Activated CD4-positive, alpha-beta memory T cell treated with anti-CD3 and anti-CD28 coated beads for 36 hours (primary cell): ENCODE results near the gene RAB25. TPM values are rescaled to one million over a fixed set of nuclear protein-coding genes. Genes with fewer than 3 reads are reported as not detected.

Experiments used
- CTCF ChIA-PET: fragments of 350-600 bp; sonication (Branson Sonifier 250); formaldehyde crosslinking; loops from one replicate; lab custom pipeline; 2021; ENCODE audit warnings: antibody characterized with exemption, inconsistent platforms; lab: Charles Lee
- POLR2A ChIA-PET: fragments of 350-600 bp; sonication (Branson Sonifier 250); formaldehyde crosslinking; loops from one replicate; lab custom pipeline; 2021; ENCODE audit warnings: antibody characterized with exemption; lab: Charles Lee
- DNase-seq: peaks from one replicate; pipeline ENCODE4 v3.0.0-alpha.2; 2020
- H3K27ac Mint-ChIP-seq: one replicate; pipeline ENCODE4 v1.8.0; 2021; ENCODE audit warnings: mixed read lengths
- H3K27me3 Mint-ChIP-seq: one replicate; pipeline ENCODE4 v1.8.0; 2021; ENCODE audit warnings: mixed read lengths
- H3K36me3 Mint-ChIP-seq: one replicate; pipeline ENCODE4 v1.8.0; 2021; ENCODE audit warnings: mixed read lengths
- H3K4me1 Mint-ChIP-seq: one replicate; pipeline ENCODE4 v1.8.0; 2021; ENCODE audit warnings: low read depth, mixed read lengths
- H3K4me3 Mint-ChIP-seq: one replicate; pipeline ENCODE4 v1.8.0; 2021; ENCODE audit warnings: mild to moderate bottlenecking, mixed read lengths
- H3K9me3 Mint-ChIP-seq: one replicate; pipeline ENCODE4 v1.8.0; 2021; ENCODE audit warnings: mixed read lengths
- intact Hi-C: fragments of 100-400 bp; cut with micrococcal nuclease; formaldehyde crosslinking; loops from one replicate; pipeline ENCODE4 v1.15.1; 2023
- total RNA-seq, 2 experiments: library from RNA; stranded (reverse); gene quantifications; one replicate each; pipeline ENCODE4 v1.2.3, GENCODE V29; 2021

The RAB25 gene
- total RNA-seq, 2 experiments from 2014 or later, result 0.52 to 0.56 TPM

DNA sequence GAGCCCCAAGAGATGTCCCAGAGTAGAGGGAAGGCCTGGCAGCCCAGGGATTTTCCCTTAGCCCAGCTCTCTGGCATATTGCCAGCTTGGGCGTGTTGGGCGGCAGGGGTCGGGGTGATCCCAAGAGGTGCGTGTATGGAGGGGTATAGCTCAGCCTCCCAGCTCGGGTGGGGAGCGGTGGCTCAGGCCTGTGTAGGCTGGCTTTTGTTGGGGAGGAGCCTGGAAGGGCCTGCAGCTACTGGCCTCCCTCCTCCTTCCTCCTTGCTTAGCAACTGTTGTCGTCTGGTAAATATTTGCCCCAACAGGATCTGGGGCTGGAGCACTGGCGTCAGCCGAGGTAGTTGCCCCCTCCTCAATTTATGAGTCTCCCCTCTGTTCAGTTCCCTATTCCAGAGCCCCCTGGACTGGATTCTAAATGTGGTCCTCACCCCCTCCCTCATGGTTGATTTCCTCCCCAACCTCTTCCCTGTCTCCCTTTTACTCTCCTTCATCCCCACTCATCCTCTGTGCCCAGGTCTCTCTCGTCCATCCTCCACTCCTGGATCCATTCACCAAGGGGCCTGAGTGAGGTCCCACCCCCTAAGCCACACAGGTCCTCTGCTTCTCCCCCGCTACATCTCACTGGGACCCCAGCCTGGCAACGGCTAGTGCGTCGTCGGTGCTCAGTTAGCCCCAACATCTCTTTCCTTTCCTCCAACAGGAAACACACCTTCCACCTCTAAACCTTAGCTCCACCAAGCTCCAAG is 43.3 kb downstream of the RAB25 start:
- H3K4me3 Mint-ChIP-seq, result peak overlapping the region; percentile 33
- H3K4me1 Mint-ChIP-seq, result peaks cover 66% of the 10 kb centered on the region
- peak overlapping the region; percentile 93 for H3K27ac Mint-ChIP-seq
- ChIA-PET CTCF (interaction anchor here (1.0 to 20.9 kb wide), 3 partner anchors 8 to 109 kb away, joined by 3 to 1097 read pairs (median 5); partner anchors contain the start of genes LMNA and PMF1), POLR2A (interaction anchor here (1.0 to 5.5 kb wide), 4 partner anchors 8 to 119 kb away, joined by 3 to 55 read pairs (median 23); partner anchors contain the start of gene LMNA)
- intact Hi-C loops, result no loop called here
- peak; percentile 74 for DNase-seq
- H3K36me3 Mint-ChIP-seq, result no peaks in the 10 kb centered on the region
- H3K9me3 Mint-ChIP-seq, result no peaks in the 10 kb centered on the region
- H3K27me3 Mint-ChIP-seq, result no peaks in the 10 kb centered on the region

DNA sequence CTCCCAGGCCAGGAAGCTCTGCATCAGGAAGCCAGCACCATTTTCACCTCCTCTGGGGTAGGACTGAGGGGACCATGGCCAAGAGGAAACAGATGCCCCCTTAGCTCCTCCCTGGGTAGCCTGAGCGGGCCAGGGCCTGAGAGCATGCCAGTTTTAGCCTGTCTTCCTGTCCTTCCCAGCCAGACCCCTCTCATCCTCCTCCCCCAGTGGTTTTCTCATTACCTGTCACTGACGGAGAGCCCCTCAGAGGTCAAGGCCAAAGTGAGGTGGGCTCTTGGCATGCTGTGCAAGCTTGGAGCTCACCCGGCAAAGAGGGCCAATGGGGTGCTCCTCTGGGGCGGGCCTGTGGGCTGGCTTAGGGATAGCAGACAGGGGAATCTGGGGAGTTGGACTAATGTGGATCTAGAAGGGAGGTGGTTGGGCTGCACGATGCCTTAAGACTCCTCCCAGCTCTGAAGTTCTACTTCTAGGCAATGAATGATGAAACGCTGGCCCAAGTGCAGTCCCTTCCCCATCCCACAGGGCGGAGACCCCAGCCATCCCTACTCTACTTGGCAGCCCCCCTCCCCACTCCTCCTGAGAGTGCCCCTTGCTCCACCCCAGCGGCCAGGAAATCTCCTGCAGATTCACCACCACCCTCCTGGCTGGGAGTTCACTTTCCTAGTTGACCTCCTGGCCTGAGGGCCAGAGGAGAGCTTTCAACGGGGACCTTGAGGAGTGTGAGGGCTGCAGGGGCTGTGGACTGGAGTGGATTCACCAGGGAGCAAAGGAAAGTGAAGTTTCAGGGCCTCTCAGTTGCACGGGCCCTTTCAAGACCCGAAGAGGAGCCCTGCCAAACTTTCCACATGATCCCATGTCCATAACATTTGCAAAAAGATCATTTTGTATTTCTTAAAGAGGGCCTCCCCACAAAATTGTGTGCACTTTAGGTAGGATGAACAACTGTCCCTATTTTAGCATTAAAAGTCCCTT is 44.2 kb downstream of the RAB25 start:
- peaks cover 63% of the 10 kb centered on the region for H3K4me1 Mint-ChIP-seq

DNA sequence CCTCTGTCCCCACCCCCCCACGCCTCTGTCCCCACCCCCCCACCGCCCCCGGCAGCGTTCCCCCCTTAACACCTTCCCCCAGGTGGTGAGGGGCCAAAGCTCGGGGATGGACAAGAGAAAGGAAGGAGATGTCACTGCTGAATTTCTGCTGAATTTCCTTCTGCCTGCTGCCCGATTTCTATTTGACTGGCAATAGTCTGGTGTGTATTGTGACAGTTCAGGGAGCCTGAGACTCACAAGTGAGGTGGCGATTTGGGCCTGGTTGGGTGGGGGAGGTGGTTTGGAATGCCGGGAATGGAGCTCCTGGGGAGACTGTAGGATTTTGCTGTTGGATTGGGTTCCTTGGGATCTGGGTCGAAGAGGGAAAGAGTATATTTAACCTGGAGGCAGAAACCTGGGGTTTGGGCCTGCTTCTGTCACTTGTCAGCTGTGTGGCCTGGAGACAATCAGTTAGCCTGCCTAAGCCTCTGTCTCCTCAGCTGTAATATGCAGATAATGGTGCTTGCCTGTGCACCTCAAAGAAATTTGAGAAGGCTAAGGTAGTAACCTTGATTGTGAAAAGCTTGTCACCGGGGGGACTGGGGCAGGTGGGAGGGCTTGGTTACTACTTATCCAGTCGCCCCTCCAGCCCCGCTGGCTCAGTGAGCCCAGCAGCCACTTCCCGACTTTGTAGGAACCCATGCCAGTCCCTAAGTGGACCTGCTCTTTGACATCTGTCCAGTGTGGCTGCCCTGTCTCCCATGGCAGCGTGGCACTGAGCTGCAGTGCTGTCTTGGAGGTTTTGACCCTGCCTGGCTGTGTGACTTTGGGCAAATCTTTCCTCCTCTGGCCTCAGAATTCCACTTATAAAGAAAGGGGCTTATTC is 45.9 kb downstream of the RAB25 start:
- Mint-ChIP-seq H3K4me1 (peaks cover 53% of the 10 kb centered on the region), H3K27me3 (no peaks in the 10 kb centered on the region), H3K36me3 (no peaks in the 10 kb centered on the region), H3K9me3 (no peaks in the 10 kb centered on the region), H3K4me3 (peak overlapping the region; percentile 76), H3K27ac (peak overlapping the region; percentile 93)
- intact Hi-C loops, result loop anchor here (1.0 kb wide), 3 partner anchors 7 to 20 kb away; partner anchors contain the start of gene LMNA
- CTCF ChIA-PET, result interaction anchor here (0.9 to 20.9 kb wide), 5 partner anchors 10 to 118 kb away, joined by 3 to 1097 read pairs (median 21); partner anchors contain the start of gene LMNA
- POLR2A ChIA-PET, result interaction anchor here (0.7 to 5.5 kb wide), 9 partner anchors 8 to 346 kb away, joined by 3 to 80 read pairs (median 6); partner anchors contain the start of genes LMNA, SLC25A44 and SMG5
- DNase-seq, result no peak

More for the DNA sequence above, 44.2 kb downstream of the RAB25 start:
- Mint-ChIP-seq H3K9me3 (no peaks in the 10 kb centered on the region), H3K27me3 (no peaks in the 10 kb centered on the region), H3K27ac (peak overlapping the region; percentile 93), H3K4me3 (peak overlapping the region; percentile 76), H3K36me3 (no peaks in the 10 kb centered on the region)
- DNase-seq, result no peak
- ChIA-PET POLR2A (interaction anchor here (0.6 to 5.5 kb wide), 8 partner anchors 8 to 177 kb away, joined by 3 to 80 read pairs (median 6); partner anchors contain the start of genes LMNA and SMG5), CTCF (interaction anchor here (1.0 to 20.9 kb wide), 5 partner anchors 8 to 108 kb away, joined by 3 to 1097 read pairs (median 21); partner anchors contain the start of genes LMNA and PMF1)
- intact Hi-C loops, result no loop called here

DNA sequence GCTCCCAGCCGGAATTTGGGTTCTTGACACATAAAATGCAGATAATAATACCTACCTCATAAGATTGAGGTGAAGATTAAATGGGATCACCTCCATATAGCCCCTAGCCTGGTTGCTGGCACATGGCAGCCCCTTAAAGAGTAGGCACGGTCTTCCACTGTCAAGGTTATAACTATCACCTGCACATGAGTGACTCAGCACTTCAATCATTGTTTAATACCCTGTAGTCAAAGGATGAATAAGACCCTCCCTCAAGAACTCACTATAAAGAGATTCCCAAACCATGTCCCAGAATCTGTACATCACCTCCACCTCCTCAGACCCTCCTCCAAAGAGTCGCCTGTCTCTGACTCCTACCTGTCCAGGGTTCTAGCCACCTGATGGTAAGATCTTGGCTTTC is 47.1 kb downstream of the RAB25 start:
- no peak for DNase-seq
- Mint-ChIP-seq H3K36me3 (no peaks in the 10 kb centered on the region), H3K27me3 (no peaks in the 10 kb centered on the region), H3K4me3 (no peak overlapping the region), H3K4me1 (peaks cover 45% of the 10 kb centered on the region), H3K9me3 (no peaks in the 10 kb centered on the region), H3K27ac (peak overlapping the region; percentile 57)
- POLR2A ChIA-PET, result interaction anchor here (1.2 to 4.3 kb wide), 3 partner anchors 11 to 86 kb away, joined by 3 to 80 read pairs (median 55); partner anchors contain the start of gene SLC25A44
- CTCF ChIA-PET, result interaction anchor here (0.6 to 20.9 kb wide), 4 partner anchors 9 to 17 kb away, joined by 3 to 1097 read pairs (median 52); partner anchors contain the start of gene LMNA
- intact Hi-C loops, result no loop called here

DNA sequence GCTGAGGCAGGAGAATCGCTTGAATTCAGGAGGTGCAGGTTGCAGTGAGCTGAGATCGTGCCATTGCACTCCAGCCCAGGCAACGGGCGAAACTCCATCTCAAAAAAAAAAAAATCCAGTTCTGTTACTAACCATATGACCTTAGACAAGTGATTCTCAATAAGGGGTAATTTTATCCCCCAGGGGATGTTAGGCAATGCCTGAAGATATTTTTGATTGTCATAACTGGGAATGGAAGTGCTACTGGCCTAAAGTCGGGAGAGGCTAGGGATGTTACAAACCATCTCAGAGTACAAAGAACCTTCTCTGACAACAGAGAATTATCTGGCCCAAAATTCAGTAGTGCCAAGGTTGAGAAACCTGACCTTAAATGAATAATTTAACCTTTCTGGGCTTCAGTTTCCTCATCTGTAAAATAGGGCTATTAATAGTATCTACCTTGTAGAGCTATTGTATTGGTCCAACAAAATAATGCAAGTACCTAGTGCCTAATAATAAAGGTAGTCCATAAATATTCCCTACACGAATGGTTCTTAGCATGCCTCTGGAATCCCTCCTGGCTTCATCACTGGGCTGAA is 47.8 kb downstream of the RAB25 start:
- Mint-ChIP-seq H3K4me1 (peaks cover 41% of the 10 kb centered on the region), H3K36me3 (no peaks in the 10 kb centered on the region), H3K9me3 (no peaks in the 10 kb centered on the region), H3K4me3 (no peak overlapping the region), H3K27me3 (no peaks in the 10 kb centered on the region), H3K27ac (peak overlapping the region; percentile 42)
- ChIA-PET POLR2A (interaction anchor here (0.5 kb wide), 1 partner anchor 106 kb away, joined by 3 read pairs; no protein-coding TSS in a partner anchor), CTCF (no interaction called here)
- DNase-seq, result no peak
- intact Hi-C loops, result no loop called here

DNA sequence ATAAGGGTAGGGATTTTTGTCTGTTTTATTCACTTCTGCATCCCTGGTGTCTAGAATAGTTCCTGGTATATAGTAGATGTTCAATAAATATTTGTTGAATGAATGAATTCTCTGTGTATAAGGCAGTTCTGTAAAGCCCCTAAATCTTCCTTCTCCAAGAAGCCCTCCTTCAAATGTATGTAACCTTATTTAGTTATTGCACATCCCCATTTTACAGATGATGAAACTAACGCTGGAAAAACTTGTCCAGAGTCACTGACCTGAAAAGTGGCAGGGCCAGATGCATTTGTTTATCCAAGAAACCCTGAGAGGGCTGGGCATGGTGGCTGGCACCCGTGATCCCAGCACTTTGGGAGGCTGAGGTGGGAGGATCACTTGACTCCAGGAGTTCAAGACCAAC is 49.3 kb downstream of the RAB25 start:
- Mint-ChIP-seq H3K27ac (no peak overlapping the region), H3K4me1 (peaks cover 32% of the 10 kb centered on the region), H3K4me3 (no peak overlapping the region), H3K9me3 (no peaks in the 10 kb centered on the region), H3K36me3 (peaks cover 2% of the 10 kb centered on the region), H3K27me3 (no peaks in the 10 kb centered on the region)
- intact Hi-C loops, result no loop called here
- ChIA-PET POLR2A (no interaction called here), CTCF (no interaction called here)
- DNase-seq, result no peak

DNA sequence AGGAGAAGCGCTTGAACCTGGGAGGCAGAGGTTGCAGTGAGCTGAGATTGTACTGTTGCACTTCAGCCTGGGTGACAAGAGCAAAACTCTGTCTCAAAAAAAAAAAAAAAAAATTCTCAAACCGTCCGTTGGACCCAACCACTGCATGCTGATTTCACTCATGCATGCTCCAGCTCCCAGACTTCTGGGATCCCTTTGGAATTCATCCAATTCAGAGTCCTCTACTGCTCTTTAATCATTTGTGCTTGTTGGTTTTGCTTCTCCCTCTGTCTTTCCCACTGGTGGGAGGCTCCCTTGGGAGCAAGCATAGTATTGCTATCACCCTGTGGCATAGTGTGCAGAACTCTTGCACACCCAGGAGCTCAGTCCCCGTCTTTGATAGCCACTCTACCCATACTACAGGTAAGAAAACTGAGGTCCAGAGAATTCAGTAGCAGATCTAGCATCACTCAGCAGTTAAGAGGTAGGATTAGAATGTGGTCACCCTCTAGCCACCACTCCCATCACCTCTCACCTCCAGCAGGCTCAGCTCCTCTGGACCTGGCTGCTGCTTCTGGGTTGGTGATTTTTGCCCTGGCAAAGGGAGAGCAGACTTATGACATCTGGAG is 50.5 kb downstream of the RAB25 start:
- Mint-ChIP-seq H3K27ac (no peak overlapping the region), H3K4me3 (no peak overlapping the region), H3K4me1 (peaks cover 23% of the 10 kb centered on the region), H3K9me3 (no peaks in the 10 kb centered on the region), H3K27me3 (no peaks in the 10 kb centered on the region), H3K36me3 (peaks cover 3% of the 10 kb centered on the region)
- CTCF ChIA-PET, result interaction anchor here (1.6 to 26.8 kb wide), 3 partner anchors 14 to 18 kb away, joined by 7 to 1097 read pairs (median 11); no protein-coding TSS in a partner anchor
- intact Hi-C loops, result no loop called here
- POLR2A ChIA-PET, result interaction anchor here (5.3 kb wide), 1 partner anchor 13 kb away, joined by 95 read pairs; no protein-coding TSS in a partner anchor
- DNase-seq, result no peak

DNA sequence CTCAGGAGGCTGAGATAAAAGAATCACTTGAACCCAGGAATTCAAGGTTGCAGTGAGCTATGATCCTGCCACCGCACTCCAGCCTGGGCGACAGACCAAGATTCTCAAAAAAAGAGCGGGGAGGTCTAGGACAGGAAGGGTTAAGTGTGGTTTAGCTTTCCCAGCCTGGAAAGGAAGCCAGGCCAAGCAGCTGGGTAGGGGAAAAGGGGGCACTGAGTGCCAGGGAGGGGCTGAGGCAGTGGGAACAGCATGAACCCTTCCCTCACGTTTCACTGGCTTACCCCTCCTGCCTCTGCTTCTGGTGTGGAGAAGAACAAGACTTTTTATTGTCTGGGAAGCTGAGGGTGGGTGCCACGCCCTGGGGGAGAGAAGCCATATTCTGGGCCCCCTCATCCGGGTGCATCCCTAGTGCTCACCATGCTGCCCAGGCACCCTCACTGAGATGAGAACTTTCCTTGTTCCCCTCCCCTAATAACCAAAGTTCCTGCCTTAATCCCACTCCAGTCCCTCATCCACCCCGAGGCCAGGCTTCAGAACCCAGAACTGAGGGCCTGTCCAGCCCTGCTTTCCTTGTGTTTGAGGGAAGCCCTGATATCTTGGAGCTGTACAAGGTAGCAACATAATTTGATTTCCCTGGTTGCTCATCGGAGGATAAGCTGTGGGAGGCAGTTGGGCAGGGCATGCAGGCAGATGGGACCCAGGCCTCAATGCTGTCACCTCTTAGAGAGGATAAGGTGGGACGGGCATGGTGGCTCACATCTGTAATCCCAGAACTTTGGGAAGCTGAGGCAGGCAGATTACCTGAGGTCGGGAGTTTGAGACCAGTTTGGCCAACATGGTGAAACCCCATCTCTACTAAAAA is 51.5 kb downstream of the RAB25 start:
- H3K27ac Mint-ChIP-seq, result no peak overlapping the region
- H3K9me3 Mint-ChIP-seq, result no peaks in the 10 kb centered on the region
- H3K4me3 Mint-ChIP-seq, result peak overlapping the region; percentile 29
- intact Hi-C loops, result no loop called here
- DNase-seq, result no peak
- no peaks in the 10 kb centered on the region for H3K27me3 Mint-ChIP-seq
- H3K36me3 Mint-ChIP-seq, result peaks cover 5% of the 10 kb centered on the region
- ChIA-PET POLR2A (interaction anchor here (5.3 kb wide), 1 partner anchor 14 kb away, joined by 95 read pairs; no protein-coding TSS in a partner anchor), CTCF (interaction anchor here (1.6 to 26.8 kb wide), 3 partner anchors 13 to 17 kb away, joined by 7 to 1097 read pairs (median 11); no protein-coding TSS in a partner anchor)
- peaks cover 17% of the 10 kb centered on the region for H3K4me1 Mint-ChIP-seq

DNA sequence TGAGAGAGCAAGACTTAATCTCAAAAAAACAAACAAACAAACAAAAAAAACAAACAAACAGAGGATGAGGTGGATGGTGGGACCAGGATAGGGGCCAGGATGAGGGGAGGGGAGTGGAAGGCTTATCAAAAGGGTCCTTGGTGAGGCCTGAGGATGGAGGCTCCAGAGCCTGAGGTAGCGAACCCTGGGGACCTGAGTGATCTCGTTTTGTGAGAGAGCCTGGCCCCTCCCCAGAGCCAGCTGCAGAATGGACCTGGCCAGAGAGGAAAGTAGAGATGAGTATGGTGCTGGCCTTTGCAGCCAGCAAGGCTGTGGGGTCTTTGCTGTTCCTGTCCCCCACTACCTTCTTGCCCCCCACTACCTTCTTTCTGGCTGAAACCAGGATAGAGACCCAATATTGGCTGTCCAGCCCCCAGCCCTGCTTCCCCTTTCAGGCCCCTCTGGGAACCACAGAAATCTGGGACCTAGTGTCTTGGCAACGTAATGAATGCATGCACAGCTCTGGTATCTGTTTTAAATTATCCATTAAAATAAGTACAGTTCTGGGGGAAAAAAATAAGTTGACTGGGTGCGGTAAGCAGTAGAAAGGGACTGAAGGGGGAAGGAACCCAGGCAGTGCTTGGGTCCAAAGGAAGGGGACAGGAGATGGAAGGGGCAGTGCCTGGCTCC is 52.5 kb downstream of the RAB25 start:
- intact Hi-C loops, result no loop called here
- Mint-ChIP-seq H3K27ac (peak overlapping the region; percentile 87), H3K4me3 (peak overlapping the region; percentile 93), H3K4me1 (peaks cover 21% of the 10 kb centered on the region), H3K9me3 (no peaks in the 10 kb centered on the region), H3K27me3 (no peaks in the 10 kb centered on the region), H3K36me3 (peaks cover 9% of the 10 kb centered on the region)
- CTCF ChIA-PET, result interaction anchor here (0.5 to 26.8 kb wide), 5 partner anchors 12 to 583 kb away, joined by 3 to 1097 read pairs (median 7); no protein-coding TSS in a partner anchor
- POLR2A ChIA-PET, result interaction anchor here (1.4 to 5.3 kb wide), 5 partner anchors 8 to 100 kb away, joined by 4 to 95 read pairs (median 41); partner anchors contain the start of gene PMF1
- DNase-seq, result no peak
